Cerebellar cortex (tissue), 1 donor: ENCODE data around the gene PFKL.
A peak's percentile ranks its signal among the peaks of the same experiment; 100 is the strongest.
"Not testable (repeated sequence)": the region's sequence is repeated elsewhere in the genome, so short reads cannot be mapped to it uniquely, and the experiment has no call there.

Experiments used
- DNase-seq: peaks from one replicate; pipeline ENCODE4 v3.0.0-alpha.2; 2015; ENCODE audit warnings: low spot score

The PFKL gene

DNA sequence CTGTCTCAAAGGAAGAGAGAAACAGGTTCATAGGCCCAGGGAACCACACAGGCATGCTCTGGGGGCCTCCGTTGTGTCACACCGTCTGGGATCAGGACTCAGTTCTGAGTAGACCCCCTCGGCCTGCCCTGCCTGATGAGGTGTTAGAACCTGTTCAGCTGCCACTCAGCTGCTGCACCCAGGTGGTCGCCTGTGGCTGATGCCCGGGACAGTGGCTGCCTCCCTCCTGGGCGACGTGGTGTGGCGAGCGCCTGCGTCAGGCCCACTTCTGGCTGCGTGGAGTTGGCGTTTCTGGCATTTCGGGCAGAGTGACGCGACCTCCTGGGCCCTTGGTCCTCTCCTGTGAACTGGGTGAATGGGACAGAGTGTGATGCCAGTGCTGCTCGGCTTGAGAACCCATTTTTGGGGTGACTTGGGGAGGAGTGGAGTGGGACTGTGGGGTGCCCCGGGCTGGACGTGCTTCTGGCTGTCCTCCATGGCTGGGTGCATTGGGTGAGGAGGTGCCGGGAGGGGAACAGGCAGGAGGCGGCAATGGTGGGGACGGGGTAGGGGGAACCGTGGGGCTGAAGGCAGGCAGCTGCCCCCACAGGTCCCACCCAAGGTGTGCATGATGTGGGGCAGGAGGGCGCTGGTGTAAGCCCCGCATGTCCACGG, 28.5 kb downstream of the PFKL start:
- DNase-seq = no peak

DNA sequence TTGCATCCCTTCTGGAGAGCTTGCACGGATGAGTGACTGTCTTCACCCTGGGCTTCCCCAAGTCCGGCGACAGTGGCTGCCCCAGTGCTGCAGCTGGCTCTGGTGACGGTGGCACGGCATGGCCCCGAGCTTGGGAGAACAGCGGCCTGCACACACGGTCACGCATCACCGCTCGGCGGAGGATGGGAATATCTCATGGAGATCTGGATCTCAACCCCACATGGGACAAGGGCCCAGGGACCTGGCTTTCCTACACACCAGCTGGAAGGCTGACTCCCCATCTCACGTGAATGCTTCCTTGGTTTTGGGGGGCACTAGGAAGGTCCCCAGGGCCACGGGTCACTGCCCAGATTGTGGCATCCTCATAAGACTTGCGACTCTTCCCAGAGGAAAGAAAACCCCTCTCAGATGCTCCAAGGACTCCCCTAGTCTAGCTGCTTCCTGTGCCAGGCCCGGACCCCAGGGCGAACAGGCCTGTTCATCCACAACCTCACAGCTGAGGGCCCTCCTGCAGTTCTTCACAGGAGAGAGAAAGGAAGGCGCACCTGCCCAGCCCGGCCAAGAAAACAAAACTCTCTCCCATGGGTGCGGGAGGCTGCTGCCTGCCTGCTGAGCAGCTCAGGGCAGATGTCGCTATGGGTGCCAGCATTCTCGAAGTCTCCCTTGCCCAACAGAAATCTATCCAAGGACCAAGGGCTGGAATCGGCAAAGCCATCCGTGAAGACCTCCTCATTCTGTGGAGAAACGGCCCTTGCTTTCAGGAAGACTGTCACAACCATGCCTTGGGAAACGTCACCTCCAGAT, 29.4 kb downstream of the PFKL start:
- DNase-seq = no peak

DNA sequence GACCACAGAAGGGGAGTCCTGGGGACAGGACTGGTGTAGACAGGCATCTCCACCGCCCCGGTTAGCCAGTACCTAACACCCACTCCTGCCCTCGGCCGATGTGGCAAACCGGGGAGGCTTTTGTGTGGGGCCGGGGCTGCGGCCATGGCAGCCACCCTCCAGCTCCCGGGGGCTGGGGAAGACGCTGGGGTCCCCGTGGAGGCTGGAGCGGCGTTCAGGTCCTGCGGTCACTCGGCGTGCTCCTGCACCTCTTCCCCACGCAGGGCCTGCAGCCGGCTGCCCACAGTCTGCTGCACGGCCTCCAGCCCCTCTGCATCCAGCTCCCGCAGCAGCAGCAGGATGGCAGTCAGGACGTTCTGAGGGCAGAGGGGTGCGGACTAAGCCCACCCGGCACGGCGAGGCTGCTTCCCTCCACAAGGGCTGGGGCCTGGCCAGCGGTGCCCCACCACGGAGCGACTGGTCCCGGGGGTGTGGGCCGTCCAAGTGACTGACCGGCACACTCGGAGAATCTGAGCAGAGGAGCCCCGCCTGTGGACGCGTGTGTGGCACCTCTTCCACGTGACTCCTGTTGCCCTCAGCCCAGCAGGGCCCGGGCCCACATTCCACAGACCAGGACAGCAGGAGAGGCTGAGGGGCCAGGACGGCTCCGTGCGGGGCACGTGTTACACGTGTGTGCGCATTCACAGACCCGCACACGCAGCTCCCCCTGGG, 30.3 kb downstream of the PFKL start:
- no peak for DNase-seq

DNA sequence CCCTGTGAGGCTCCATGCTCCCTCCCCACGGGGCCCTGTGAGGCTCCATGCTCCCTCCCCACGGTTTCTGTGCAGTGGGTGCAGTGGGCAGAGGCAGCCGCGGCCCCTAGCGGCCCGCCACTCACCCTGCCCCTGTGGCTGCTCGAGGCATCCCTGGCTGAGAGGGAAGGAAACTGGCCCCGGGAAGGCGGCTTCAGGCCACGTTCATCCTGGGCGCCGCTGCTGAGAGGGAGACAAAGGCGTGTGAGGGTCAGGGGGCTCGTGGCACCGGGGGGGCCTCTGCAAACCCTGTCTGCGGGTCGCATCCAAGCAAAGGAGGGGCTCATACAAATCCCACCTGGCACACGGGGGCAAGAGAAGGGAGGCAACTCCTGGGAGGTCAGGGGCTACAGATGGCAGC, 30.8 kb downstream of the PFKL start:
- no peak for DNase-seq

DNA sequence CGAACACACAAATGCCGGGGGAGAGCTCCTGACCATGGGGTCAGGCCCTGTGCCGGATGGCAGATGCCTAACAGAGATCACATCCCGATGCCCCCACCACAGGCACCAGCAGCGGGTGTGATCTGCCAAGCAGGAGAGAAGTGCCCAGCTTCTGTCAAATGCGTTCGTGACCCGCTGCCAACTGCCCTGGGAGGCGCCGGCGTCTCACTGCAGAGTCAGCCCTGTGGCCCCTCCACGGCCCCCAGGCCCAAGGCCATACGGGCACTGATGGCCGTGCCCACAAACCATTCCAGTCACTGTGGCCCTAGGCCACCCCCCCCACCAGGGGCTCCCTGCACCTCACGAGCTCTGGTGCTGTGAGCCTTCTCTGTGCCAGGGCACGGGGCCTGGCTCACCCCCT, 31.4 kb downstream of the PFKL start:
- no peak for DNase-seq

DNA sequence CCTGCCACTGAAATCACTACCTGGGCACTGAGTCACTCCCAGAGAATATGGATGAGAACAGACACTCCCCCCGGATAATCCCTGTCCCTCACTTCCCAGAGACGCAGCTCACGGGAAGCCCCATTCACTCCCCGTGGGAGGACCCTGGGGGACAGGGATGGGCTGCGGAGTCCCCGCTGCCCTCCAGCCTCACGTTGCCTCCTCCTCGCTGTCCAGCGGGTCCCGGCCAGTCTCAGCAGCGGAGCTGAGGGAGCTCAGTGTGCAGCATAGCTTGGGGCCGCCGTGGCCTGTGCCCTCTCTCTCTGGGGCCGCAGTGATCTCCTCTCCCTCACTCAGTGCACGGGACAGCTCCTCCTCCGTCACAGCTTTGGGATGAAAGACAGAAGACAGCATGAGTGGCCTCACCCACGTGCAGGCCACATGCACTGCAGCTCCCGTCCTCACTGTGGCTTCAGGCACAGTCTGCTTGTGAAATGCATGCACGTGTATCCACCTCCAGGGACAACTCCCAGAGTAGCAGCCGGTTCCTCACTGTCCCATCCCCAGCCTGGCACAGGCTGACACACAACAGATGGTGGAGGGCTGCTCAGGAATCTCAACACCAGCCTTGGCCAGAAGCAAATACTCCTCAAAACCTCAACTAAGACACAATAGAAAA, 31.9 kb downstream of the PFKL start:
- peak; percentile 92 for DNase-seq

DNA sequence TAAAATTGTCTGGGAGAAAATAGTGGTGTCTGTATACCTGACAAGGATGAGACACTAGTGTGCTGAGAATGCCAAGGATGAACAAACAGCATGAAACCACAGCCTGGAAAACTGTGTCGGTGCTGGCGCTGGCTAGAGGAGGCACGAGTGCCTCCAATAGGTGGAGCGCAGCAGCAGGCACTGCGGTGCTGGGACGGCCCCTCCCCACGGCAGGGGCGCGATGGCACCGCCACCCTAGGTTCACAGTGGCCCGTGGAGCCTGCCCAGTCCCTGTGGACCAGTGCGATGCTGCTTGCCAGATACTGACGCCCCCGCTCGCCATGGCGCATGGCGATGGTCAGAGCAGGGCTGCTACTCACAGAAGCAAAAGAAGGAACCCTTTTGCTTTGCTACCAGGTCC, 32.5 kb downstream of the PFKL start:
- no peak for DNase-seq

DNA sequence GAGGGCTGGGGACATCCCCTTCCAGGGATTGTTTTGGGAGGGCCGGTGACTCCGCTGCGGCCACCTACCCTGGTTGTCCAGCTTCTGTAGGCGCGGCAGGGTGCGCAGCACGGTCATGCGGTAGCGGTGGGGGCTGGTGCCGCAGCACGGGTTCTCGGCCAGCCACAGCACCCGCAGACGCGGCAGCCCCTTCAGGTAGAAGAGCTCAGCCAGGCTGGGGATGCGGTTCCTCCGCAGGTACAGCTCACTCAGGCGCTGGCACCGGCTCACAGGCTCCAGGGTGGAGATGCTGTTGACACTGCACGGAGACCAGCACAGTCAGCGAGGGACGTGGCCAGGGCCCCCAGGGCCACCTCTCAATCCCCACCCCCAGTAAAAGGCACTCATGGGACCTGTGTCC, 33.1 kb downstream of the PFKL start:
- DNase-seq = no peak

DNA sequence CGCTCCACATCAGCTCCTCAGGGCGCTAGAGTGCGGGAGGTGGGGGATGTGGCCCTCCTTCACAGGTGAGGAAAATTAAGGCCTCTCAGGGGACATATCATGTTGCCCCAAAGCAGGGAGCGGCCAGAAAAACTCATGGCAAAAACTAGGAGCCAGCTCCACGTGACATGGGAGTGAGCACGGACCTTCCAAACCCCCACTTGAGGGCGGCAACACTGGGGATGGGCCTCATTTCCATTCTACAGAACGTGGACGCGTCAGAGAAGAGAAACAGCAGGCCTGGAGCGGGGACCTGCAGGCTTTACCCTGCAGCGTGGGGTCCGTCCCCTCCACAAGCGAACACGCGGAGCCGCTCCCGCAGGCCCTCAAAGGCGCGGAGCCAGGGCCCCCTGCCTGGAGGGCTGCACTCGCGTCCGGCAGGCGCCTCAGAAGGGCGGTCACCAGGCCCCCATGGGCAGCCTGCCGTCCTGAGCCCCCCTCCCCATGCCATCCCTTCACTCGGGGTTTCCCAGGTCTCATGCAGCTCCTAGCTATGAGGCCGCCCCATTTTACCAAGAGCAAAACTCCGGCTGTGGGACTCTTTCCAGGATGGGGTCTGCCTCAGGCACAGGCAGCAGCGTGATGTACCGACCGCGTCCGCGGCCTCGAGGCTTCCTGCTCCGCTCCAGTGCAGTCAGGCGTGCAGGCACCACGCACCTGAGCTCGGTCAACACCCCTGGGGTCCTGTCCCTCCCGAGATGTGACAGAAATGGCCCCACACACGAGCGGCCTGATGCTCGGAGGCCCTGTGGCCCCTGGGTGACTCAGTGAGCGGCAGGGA, 33.9 kb downstream of the PFKL start:
- DNase-seq = no peak

DNA sequence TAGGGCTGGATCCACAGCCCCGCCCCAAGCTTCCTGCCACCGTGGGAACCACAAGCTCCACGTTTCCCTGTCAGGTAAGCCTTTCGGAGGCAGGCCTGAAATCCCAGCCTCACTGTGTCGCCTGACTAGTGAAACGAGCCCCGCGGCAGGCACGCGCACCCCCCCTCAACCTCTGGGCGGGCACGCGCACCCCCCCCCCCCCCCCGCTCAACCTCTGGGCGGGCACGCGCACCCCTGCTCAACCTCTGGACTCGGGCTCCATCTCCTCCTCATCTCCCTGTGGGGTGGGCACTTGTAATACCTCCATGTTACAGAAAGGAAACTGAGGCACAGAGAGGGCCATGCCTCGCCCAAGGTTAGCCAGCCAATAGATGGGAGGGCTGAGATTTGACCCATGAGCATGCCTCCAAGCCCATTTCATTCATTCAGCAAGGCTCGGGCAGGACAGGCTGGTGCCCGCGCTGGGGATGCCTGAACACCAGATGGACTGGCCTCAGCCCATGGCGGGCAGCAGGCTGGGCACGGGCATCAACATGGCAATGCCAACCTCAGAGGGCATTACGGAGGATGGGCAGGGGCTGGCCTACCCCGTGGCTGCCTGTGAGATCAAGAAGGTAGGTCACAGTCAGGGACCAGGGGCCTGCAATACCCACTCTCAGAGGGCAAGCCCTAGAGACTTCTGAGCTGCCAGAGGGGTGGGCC, 34.6 kb downstream of the PFKL start:
- DNase-seq = peak; percentile 70

DNA sequence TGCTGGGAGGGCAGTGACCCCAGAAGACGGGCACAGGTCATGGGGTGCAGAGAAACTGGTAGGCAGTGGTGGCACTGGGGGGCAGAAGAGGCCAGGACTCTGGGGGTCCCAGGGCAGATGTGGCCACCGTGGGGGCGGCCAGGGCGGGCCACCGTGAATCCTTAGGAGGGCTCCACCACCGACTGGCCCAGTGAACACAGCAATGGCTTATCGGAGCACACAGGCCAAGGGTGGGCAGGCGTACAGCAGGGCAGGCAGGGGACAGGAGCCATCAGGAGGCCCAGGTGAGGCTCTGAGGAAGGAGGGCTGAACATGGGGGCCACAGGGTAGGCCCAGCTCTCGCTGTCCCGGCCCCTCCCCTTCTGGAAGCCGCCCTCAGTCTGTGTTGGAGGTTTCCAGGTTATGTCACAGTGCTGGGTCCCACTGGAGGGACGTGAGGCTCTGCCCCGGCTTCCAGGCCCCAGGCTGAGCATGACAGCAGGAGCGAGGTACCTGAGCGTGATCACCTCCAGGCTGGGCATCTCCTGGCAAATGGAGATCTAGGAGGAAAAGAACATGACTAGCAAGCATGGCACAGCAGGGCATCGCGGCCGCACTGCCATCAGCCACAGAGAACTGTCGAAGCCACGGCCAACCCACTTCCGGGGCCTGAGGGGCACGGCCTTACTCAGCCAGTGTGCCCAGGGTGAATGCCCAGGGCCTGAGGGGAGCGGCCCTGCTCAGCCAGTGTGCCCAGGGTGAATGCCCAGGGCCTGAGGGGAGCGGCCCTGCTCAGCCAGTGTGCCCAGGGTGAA, 35.6 kb downstream of the PFKL start:
- DNase-seq = no peak

DNA sequence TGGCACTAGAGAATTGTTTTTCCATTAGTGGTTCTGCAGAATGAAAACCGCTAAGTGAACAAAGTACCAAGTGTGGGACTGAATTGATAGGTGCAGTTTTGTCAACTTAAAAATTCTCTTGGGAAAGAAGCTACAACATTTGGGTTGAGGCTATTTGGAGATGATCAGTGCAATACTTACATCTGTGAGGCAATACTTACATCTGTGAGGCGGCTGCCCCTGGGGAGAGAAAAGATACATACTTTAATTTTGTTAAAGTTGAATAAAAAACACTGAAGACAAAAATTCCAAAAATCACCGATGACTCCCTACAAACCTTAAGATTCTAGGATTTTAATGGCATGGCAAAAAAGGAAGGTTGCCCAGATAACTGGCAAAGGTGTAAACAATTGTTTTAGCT, 37.6 kb downstream of the PFKL start:
- no peak for DNase-seq

DNA sequence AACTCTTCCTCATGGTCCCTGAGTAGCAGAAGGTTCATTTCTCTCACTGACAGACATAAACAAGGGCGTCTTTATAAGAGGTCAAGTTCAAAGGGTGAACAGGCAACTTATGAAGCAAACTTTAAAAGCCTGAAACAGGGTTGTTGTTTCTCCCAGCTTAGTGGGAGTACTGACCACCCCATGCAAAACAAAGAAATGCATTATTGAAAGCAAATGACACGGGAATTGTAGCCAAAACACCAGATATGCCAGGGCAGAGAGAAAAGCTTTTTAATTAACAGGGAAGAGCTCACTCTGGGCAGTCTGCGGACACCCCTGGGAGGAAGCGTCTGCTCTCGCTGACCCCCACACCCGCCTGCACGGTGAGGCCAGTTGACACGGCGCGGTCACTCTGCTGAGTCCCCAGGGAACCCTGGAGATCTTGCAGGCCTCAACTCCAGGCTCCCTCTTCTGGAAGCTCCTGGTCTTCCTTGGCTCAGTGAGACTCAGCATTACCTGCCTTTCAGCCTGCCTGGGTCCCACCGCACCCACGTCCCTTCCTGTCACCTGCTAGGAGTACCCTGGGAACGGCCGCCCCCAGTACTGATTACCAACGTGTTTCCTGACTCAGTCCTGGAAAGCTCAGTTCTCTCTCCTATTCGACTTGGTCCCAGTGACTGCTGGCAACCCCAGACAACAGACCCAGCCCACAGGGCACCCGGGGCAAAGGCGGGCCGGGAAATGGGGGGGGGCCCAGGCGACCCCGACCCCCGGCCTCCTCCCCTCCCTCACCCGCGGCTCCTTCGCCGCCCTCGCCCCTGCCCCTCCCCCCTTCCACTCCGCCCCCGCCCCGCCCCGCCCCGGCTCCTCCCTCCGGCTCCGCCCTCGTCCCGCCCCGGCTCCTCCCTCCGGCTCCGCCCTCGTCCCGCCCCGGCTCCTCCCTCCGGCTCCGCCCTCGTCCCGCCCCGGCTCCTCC, 38.4 kb downstream of the PFKL start:
- peak; percentile 77 for DNase-seq

DNA sequence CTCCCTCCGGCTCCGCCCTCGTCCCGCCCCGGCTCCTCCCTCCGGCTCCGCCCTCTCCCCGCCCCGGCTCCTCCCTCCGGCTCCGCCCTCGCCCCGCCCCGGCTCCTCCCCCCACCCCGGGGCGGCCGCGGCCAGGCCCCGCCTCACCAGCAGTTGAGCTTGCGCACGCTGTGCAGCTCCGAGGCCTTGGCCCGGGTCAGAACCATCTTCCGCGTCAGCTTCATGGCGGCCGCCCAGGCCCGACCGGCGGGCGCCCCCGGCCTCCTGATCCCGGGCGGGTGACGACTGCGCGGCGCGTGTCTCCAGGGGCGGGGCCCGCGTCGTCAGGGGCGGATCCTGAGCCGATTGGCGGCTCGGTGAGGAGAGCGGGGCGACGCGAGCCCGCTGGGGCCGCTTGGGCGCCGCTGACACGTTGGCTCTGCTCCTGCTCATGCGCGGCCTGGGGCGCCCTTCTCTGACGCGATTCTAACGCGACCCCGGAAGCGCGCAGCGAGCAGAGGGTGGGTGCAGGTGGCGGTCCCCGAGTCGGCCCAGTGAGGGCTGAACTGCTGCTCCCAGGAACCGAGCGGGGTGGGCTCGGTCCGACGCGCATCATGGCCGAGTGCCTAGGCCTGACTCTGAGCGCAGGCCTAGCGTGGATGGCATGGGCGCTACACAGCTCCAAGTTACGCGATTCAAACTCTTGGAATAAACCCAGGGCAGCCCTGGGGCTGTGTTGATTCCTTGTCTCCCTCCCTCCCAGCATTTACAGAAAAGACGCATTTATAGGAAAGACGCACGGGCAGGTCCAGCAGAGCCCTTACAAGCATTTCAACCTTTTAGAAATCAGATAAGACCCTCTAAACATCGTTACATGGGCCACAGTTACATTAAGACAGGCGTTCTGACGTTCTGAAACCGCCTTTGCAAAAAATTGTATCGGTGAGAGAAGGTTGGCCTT, 39.4 kb downstream of the PFKL start, which contains the start of gene CFAP410:
TSS of gene CFAP410 (minus strand) at position 420 of the 940 bp plus-strand sequence. CDS start at position 224, 196 bp downstream.
- DNase-seq = peak; percentile 92

DNA sequence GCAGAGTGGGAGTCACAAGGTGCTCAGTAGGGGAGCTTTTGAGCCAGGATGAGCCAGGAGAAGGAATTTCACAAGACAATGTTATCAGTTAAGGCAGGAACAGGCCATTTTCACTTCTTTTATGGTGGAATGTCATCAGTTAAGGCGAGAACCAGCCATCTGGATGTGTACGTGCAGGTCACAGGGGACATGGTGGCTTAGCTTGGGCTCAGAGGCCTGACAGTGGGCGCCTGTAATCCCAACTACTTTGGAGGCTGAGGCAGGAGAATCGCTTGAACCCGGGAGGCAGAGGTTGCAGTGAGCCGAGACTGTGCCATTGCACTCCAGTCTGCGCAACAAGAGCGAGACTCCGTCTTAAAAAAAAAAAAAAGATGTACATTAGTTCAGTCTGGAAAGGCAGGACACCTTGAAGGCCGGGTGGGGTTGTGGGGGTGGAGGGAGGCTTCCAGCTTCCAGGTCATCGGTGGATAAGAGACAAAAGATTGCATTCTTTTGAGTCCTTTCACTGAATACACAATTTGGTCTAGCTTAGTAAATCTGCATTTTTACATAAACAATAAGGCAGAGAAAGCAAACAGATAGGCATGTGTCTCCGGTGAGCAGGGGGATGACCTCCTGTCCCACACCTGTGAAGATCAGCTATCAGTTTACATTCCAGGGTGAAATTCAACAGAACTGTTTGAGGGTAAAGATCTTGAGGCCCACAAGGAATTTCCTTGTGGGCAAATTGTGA, 42.0 kb downstream of the PFKL start:
- DNase-seq = not testable (repeated sequence)

DNA sequence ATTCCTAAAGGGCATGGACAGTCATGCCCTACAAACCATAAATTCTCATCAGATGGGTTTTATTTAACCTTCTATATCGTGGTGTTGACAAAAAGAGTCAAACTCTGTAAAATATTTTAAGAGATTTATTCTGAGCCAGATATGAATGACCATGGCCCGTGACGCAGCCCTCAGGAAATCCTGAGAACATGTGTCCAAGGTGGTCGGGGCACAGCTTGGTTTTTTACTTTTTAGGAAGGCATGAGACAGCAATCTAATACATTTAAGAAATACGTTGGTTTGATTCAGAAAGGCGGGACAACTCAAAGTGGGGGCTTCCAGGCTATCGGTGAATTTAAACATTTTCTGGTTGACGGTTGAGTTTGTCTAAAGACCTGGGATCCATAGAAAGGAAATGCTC, 43.1 kb downstream of the PFKL start:
- DNase-seq = not testable (repeated sequence)
